ENCODE data around the gene AKIP1.
"Not testable (repeated sequence)": the region's sequence is repeated elsewhere in the genome, so short reads cannot be mapped to it uniquely, and the experiment has no call there.

The AKIP1 gene

GRCh38 chr11:8913961-8914660 lies 3.1 kb downstream of the AKIP1 start:
- in situ Hi-C loops (cut with MboI; ENCODE audit: low pct_unique_long_range_greater_than_20kb, low sequenced_read_pairs) = no loop called here
- peak; percentile 92 for DNase-seq

GRCh38 chr11:8914661-8915018 lies 3.7 kb downstream of the AKIP1 start:
- DNase-seq = no peak
- in situ Hi-C loops (cut with MboI; ENCODE audit: low pct_unique_long_range_greater_than_20kb, low sequenced_read_pairs) = no loop called here

GRCh38 chr11:8917157-8917825 lies 6.3 kb downstream of the AKIP1 start:
- in situ Hi-C loops (cut with MboI; ENCODE audit: low pct_unique_long_range_greater_than_20kb, low sequenced_read_pairs) = no loop called here
- DNase-seq = no peak

- no peak for DNase-seq
- in situ Hi-C loops (cut with MboI; ENCODE audit: low pct_unique_long_range_greater_than_20kb, low sequenced_read_pairs) = no loop called here
These were observed 11.7 kb downstream of the AKIP1 start for GRCh38 chr11:8922691-8923090.

DNA sequence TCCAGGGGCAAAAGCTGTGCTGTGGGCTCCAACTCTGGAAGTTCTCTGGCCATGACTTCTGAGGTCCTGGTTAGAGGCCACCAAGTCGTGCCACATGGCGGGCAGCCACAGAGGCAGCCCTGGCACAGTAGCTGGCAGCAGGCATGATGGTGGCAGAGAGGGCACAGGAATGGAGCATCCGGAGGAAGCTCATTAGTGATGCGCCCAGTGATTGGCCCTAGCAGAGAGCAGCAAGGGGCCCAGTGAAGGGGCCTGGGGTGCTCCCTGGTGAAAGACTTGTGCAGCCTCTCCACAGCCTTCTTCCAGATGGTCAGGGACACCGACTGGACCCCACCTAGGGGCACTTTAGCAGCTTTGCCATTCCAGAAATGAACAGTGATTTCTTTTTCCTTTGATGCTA lies 14.7 kb downstream of the AKIP1 start:
- in situ Hi-C loops (cut with MboI; ENCODE audit: low pct_unique_long_range_greater_than_20kb, low sequenced_read_pairs) = no loop called here
- DNase-seq = no peak

DNA sequence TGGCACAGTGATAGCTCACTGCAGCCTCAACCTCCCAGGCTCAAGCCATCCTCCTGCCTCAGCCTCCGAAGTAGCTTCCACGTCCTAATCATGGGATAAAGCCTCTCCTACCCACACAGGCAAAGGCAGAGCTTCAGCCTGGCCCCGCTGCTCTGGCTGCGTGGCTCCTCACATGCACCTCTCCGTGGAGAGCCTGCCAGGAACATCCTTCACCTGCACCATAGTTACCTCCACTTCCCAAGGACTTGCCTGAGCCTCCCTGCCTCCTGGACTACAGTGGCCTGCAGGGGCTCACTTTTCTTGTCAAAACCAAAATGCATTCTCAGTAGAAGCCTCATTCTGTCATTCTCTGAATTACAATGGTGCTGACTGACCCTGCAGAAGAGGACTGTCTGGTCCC lies 15.2 kb downstream of the AKIP1 start:
- no peak for DNase-seq
- in situ Hi-C loops (cut with MboI; ENCODE audit: low pct_unique_long_range_greater_than_20kb, low sequenced_read_pairs) = no loop called here

DNA sequence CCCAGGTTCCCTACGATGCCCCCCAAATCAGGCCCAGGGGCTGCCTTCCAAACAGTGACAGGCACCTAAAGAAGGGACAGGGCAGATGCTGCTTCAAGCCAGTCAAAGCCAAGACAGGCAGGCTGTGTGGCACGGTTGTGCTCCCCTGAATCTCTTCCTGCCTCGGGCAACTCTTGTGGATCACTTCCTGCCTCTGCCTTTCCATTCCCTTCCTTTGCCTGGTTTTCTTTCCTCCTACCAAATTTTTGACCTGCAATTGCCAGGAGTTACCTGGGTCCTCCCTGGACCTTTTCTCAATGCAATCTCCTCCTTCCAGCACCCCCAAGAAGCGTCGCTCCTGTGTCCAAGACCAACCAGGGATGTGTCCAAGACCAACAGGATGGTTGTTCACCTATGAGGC lies 16.2 kb downstream of the AKIP1 start:
- in situ Hi-C loops (cut with MboI; ENCODE audit: low pct_unique_long_range_greater_than_20kb, low sequenced_read_pairs) = no loop called here
- no peak for DNase-seq

GRCh38 chr11:8928205-8928604 lies 17.2 kb downstream of the AKIP1 start:
- in situ Hi-C loops (cut with MboI; ENCODE audit: low pct_unique_long_range_greater_than_20kb, low sequenced_read_pairs) = no loop called here
- DNase-seq = no peak

DNA sequence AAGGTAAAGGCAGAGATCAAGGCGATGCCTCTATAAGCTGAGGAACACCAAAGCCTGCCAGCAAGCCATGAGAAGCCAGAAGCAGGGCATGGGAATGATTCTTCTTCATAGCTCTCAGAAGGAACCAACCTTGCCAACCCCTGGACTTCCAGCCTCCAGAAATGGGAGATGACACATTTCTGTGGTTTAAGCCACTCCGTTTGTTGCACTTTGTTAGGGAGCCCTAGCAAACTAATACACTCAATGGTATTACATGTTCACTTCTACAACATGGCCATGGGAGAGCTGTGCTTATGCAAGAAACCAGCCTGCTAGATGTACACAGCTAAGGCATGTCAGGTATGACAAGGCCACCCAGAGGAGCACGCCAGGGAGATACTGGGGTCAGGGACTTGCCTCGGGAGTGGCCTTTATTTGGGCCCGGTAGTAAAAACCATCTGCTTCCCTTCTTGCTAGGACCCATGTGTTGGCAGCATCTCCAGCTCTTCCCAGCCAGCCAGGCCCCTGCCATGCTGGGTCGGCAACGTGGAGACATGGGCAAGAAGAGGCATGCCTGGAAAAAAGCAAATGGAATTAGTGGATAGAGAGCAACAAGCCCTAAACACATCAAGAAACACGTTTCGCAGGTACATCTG lies 18.1 kb downstream of the AKIP1 start:
- no peak for DNase-seq
- in situ Hi-C loops (cut with MboI; ENCODE audit: low pct_unique_long_range_greater_than_20kb, low sequenced_read_pairs) = no loop called here

- in situ Hi-C loops (cut with MboI; ENCODE audit: low pct_unique_long_range_greater_than_20kb, low sequenced_read_pairs) = no loop called here
- DNase-seq = no peak
These were observed 19.6 kb downstream of the AKIP1 start for GRCh38 chr11:8930456-8931175.

DNA sequence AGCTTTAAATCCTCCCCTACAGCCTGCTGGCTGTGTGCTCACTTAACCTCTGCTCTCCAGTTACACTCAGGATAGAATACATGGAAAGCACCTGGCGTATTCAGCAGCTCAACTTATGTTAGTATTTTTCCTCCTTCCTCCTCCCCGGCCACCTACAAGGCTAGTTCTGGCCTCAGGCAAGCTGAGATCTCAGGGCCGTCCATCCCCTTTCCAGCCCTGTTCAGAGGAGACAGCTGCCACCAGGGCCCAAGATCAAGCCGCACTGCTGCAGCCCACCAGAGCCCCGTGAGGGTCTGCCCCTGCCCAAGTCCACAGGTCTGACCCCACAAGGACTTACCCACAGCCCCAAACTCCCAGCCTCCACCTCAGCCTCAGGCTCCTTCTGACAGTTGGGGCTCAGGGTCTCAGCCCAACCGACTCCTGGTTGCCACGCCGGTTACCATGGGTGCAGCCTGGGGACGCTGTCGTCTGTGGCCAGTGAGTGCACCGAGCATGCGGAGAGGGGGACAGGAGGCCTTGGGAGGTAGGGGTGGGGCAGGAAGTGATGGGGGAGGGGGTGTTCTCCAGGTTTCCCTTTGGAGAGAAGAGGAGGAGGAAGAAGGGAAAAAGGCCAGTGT lies 21.7 kb downstream of the AKIP1 start, which contains the start of gene C11orf16:
TSS of gene C11orf16 (minus strand) at position 384 of the 617 bp plus-strand sequence. CDS start 639 bp downstream, outside the sequence.
- DNase-seq = no peak
- in situ Hi-C loops (cut with MboI; ENCODE audit: low pct_unique_long_range_greater_than_20kb, low sequenced_read_pairs) = no loop called here

DNA sequence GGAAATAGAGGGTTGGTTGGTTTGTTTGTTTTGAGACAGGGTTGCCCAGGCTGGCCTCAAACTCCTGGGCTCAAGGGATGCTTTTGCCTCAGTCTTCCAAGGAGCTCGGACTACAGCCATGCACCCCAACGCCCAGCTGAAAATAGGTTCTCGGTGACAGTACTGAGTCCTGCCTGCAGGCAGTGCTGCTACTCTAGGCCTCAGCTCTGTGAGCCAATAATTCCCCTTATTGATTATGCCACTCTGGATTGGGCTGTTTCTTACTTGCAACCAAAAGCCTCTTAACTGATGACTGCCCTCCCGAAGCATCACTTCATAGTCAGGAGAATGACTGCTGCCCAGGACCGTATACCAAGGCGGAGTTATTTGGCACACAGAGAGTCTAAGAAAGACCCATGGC lies 22.9 kb downstream of the AKIP1 start:
- in situ Hi-C loops (cut with MboI; ENCODE audit: low pct_unique_long_range_greater_than_20kb, low sequenced_read_pairs) = no loop called here
- DNase-seq = no peak

- in situ Hi-C loops (cut with MboI; ENCODE audit: low pct_unique_long_range_greater_than_20kb, low sequenced_read_pairs) = no loop called here
- DNase-seq = no peak
These were observed 23.9 kb downstream of the AKIP1 start for GRCh38 chr11:8934742-8935488.

DNA sequence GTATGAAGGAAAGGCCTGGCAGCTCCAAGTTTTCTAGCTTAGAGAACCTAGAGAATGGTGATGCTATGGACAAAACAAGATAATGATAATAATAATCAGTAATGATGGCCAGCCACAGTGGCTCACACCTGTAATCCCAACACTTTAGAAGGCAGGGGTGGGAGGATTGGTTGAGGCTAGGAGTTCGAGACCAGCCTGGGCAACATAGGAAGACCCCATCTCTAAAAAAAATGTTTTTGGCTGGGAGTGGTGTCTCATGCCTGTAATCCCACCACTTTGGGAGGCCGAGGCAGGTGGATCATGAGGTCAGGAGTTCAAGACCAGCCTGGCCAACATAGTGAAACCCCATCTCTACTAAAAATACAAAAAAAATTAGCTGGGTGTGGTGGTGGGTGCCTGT lies 24.8 kb downstream of the AKIP1 start:
- DNase-seq; in situ Hi-C loops (cut with MboI; ENCODE audit: low pct_unique_long_range_greater_than_20kb, low sequenced_read_pairs): not testable (repeated sequence)

- no peak for DNase-seq
- in situ Hi-C loops (cut with MboI; ENCODE audit: low pct_unique_long_range_greater_than_20kb, low sequenced_read_pairs) = no loop called here
These were observed 26.2 kb downstream of the AKIP1 start for GRCh38 chr11:8937159-8937558.

DNA sequence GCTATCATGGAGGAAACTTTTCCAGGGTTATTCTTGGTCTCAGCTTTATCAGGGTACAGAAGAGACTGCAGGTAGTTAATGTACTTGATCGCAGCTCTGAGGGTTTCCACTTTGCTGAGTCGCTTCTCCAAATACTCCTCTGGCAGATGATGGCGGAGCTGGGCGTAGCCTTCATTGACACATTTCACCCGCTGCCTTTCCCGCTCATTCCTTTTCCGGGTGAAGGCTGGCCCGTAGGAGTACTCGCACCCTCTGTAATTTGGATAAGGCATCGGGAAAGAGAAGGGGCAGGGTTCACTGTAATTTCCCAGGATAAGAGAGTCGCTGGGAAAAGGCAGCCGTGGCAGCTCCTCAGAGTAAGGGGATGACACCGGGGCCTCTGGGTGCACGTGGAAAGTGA lies 26.7 kb downstream of the AKIP1 start:
- in situ Hi-C loops (cut with MboI; ENCODE audit: low pct_unique_long_range_greater_than_20kb, low sequenced_read_pairs) = no loop called here
- DNase-seq = no peak

DNA sequence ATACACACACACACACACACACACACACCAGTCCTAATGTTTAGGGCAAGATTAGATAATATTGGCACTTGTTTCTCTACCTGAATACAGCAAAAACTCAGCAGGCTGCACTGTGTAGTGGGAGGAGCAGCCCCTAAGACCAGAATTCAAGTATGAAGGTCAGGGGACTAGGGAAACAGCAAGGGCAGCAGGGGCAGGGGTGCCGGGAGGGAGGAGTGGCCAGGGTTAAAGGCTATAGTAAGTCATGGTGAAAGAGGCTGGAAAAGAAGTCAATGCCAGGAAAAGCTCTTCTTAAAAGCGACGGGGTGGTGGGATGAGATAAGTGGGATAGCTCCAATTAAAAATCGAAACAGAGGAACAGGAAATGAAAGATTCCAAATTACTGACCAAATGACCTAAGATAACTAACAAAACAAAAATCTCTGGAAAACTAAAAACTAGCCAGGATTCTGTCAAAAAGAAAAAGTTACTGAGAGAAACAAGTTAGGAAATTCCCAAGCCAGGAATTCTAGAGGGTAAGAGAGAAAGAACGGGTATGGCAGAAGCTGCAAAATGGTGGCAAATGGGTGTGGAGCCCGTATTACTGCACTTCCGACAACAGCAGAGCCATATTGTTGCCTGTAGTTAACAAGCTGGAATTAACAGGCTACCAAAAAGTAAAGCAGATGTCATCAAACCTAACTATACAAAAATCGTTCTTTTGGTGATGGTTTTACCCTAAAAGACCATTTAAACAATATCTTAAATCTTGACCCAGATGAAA lies 30.5 kb downstream of the AKIP1 start:
- in situ Hi-C loops (cut with MboI; ENCODE audit: low pct_unique_long_range_greater_than_20kb, low sequenced_read_pairs) = no loop called here

GRCh38 chr11:8942518-8943066 lies 31.6 kb downstream of the AKIP1 start, which contains the start of gene ASCL3:
Gene ASCL3 (minus strand): TSS chr11:8943016. CDS start chr11:8938161, 4,855 bp downstream.
- in situ Hi-C loops (cut with MboI; ENCODE audit: low pct_unique_long_range_greater_than_20kb, low sequenced_read_pairs) = no loop called here
- no peak for DNase-seq

More for the DNA sequence above, 30.5 kb downstream of the AKIP1 start:
- no peak for DNase-seq

Measured in KBM-7 (cell line).